AG09319 (cell line): Measurements from ENCODE around the gene HTR1D.
"Not testable (repeated sequence)": the region's sequence is repeated elsewhere in the genome, so short reads cannot be mapped to it uniquely, and the experiment has no call there.

ENCODE experiments used
- DNase-seq: peaks from one replicate; pipeline ENCODE4 v3.0.0-alpha.2; 2010; ENCODE audit warnings: low read depth; ENCODE audit errors: extremely low read depth
- TF ChIP-seq, protein P1 (sequence below): IDR thresholded peaks from 2 replicates; pipeline ENCODE4 v1.5.1; 2011; ENCODE audit warnings: low read depth, mild to moderate bottlenecking, inconsistent platforms, low read length, moderate library complexity

Gene HTR1D

DNA sequence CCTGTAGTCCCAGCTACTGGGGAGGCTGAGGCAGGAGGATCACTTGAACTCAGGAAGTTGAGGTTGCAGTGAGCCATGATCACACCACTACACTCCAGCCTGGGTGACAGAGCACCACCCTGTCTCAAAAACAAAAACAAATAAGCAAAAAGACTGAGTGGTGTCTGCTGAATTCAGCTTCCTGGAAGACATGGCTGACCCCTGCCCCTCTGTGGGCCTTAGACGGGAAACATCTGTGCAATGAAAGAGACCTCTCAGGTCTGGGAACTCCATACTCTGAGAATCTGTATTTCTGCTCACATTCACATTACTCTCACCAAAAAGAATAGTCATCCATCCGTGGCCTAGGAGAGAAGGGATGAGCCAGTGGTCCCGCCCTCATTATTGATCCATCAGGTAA is 2.0 kb downstream of the HTR1D start:
- DNase-seq: no peak
- TF ChIP-seq, protein P1, sequence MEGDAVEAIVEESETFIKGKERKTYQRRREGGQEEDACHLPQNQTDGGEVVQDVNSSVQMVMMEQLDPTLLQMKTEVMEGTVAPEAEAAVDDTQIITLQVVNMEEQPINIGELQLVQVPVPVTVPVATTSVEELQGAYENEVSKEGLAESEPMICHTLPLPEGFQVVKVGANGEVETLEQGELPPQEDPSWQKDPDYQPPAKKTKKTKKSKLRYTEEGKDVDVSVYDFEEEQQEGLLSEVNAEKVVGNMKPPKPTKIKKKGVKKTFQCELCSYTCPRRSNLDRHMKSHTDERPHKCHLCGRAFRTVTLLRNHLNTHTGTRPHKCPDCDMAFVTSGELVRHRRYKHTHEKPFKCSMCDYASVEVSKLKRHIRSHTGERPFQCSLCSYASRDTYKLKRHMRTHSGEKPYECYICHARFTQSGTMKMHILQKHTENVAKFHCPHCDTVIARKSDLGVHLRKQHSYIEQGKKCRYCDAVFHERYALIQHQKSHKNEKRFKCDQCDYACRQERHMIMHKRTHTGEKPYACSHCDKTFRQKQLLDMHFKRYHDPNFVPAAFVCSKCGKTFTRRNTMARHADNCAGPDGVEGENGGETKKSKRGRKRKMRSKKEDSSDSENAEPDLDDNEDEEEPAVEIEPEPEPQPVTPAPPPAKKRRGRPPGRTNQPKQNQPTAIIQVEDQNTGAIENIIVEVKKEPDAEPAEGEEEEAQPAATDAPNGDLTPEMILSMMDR: no peak

DNA sequence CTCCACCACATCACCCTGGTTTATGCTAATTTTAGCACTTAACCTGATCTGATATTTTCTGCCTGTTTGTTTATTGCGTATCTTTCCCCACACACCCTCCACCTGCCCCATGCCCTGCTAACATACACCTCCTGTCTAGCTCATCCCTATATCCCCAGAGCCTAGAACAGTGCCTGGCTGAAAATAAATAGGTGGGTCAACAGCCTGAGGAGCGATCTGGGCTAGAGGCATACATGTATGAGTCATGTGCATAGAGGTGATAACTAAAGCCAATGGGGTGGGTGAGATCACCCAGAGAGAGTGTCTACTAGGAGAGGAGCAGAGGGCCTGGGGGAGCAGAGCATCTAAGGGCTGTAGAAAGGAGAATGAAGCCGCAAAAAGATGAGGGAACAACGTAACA is 2.7 kb downstream of the HTR1D start:
- no peak for DNase-seq
- TF ChIP-seq, protein P1: no peak

DNA sequence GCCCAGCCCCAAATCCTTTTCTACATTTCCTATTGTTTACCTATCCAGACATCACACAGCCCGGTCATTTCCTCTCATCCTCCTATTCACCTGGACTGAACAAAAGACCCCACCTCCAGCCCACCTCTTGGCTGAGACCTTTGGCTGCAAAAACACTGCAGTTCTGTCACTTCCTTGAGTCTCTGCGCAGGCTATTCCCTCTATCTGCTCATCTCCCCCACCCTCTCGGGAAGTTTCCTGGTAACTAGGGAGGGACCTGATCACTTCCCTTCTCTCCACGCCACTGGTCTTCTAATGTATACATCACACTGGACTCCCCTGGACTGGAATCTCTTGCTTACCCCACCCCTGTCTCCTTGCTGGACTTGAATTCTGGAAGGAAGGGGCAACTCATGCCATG is 5.3 kb downstream of the HTR1D start:
- DNase-seq: no peak
- TF ChIP-seq, protein P1: no peak

DNA sequence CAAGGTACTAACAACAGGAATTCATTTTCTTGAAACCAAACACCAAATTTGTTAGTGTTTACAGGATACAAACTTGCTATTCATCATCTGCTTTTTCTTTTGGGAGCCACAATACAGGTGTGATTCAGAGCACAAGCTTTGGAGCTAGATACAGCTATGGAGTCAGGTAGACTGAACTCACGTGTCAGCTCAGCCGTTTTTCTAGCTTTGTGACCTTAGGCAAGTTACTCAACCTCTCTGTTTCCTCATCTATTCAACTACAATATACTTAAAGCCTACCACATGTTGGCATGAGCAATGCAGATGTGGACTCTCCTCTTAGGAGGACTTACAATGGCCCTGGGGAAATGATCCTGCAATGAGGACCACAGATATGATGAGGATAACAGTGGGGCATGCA is 6.3 kb downstream of the HTR1D start:
- DNase-seq: no peak
- TF ChIP-seq, protein P1: no peak

DNA sequence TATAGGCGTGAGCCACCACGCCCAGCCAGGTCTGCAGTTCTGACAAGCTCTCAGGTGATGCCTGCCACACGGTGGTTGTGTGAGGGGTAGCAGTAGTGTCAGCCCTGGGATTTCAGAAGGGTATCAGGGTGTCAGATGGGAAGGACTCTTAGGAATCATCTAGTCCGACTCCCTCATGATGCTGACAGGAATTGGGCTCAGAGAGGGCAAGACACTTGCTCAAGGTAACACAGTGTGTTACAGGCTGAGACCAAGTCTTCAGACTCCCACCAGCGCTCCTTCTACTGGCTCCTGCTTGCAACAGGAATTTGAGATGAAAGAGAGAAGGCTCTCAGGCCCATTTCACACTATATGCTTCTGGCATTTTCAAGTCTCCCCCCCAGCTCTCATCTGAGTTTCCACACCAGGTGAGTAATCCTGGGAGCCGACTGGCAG is 6.9 kb downstream of the HTR1D start:
- TF ChIP-seq, protein P1: no peak
- DNase-seq: no peak

DNA sequence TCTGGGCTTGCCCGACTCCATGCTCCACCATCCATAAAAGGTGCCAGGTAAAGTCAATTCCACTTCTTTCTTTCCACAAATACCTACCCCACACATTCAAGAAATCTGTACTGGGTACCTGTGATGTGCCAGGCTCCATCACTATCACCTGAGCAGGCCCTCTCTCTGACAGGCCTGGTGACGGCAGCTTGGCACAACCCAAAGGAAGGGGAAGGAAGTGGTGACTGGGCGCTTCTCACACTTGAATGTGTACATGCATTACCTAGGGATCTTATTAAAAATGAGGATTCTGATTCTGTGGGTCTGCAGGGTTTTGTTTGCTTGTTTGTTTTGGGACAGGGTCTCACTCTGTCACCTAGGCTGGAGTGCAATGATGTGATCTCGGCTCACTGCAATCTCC is 7.5 kb downstream of the HTR1D start:
- TF ChIP-seq, protein P1: no peak
- DNase-seq: no peak

DNA sequence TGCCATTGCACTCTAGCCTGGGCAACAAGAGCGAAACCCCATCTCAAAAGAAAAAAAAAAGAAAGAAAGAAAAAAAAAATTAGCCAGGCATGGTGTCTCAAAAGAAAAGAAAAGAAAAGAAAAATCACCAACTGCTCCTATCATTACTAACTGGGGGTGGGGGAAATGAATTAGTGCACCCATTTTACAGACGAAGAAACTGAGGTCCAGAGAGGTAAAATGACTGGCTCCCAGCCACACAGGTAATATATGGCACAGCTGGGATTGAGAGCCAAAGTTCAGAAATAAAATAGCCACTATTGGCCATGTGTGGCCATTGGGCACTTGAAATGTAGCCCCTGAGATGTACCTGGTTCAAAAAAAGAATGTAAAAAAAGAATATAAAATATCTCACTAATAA is 8.8 kb downstream of the HTR1D start:
- no peak for DNase-seq
- TF ChIP-seq, protein P1: no peak

DNA sequence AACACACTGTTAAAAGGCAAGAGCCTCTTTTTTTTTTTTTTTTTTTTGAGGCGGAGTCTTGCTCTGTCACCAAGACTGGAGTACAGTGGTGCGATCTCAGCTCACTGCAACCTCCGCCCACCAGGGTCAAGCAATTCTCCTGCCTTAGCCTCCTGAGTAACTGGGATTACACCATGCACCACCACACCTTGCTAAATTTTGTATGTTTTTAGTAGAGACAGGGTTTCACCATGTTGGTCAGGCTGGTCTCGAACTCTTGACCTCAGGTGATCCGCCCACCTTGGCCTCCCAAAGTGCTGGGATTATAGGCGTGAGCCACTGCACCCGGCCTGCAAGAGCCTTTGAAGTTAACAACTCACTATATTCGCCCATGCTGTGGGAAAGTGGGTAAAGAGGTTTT is 9.6 kb downstream of the HTR1D start:
- not testable (repeated sequence) for DNase-seq
